Left cardiac atrium (tissue), 4 donors: Measurements from ENCODE around the gene SYT15. TPM values are rescaled to one million over a fixed set of nuclear protein-coding genes. Genes with fewer than 3 reads are reported as not detected.
"Not testable (repeated sequence)": the region's sequence is repeated elsewhere in the genome, so short reads cannot be mapped to it uniquely, and the experiment has no call there.

Experiments
- ATAC-seq, 2 donors: fragments of 200-7000 bp; cut with Tn5 transposase; one replicate each; pipeline ENCODE4 v1.9.1; 2020; ENCODE audit warnings: mild to moderate bottlenecking in 2 of 2, moderate library complexity in 2 of 2
- DNase-seq: peaks from one replicate; pipeline ENCODE4 v3.0.0-alpha.2; 2020
- intact Hi-C, 2 donors: fragments of 100-400 bp; cut with DNase I; formaldehyde crosslinking; loops; one replicate each; pipeline versions ENCODE4 v1.14.1 to v1.15.1; 2022 to 2023
- total RNA-seq, 2 donors: library from RNA; stranded (reverse); fragmentation: NEBNext Ultra II Directional; extraction: Animal tissue kit (Norgen Biotek cat#: 25700); gene quantifications; one replicate each; pipeline ENCODE4 v1.2.1, GENCODE V29; 2021
- donor health status: DM: no; HTN: yes; CAD: no.
- donor health status: DM: no; HTN: yes; CAD: no; lungs with severe emphysema.
- donor health status: DM: yes; HTN: yes; CAD: no.
- donor health status: Dilated cardiomyopathy.

The SYT15 gene
- total RNA-seq, 2 donors from 2014 or later, result 4.6 to 4.9 TPM

DNA sequence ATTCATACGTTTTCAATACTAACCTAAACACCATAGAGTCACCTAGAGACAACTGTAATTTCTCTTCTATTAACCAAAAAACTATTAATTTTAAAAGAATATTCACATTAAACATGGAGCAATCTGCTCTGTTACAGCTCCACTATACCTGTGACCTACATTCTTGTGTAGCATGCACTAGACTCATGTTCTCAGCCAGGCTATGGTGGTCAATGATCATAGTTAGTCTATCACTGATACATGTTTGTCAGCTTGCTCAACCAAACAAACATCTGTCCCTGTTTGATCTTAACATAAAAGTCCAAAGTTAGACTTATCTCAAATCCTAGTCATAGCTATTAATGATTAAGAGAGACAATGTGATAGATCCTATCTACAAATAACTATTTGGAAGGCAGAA, 50.9 kb downstream of the SYT15 start:
- intact Hi-C loops, DNase-seq, ATAC-seq: not testable (repeated sequence)

DNA sequence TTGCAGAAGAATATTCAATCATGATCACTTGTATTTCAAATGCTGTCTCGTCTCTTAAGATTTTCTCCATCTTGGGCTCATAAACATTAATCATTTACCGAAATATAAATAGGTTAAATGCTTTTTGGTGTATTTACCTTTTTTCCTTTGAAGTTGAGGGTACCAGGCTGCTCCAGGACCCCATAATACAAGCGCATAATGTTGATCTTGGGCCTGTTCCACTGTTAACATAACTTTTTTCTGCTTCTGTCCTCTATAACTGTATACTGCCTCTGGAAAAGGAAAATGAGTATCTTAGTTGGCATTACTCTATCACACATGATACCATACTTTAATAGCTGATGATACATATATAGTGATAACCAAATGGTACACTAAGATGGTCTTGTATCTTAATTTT, 51.9 kb downstream of the SYT15 start:
- intact Hi-C loops, ATAC-seq, DNase-seq: not testable (repeated sequence)

DNA sequence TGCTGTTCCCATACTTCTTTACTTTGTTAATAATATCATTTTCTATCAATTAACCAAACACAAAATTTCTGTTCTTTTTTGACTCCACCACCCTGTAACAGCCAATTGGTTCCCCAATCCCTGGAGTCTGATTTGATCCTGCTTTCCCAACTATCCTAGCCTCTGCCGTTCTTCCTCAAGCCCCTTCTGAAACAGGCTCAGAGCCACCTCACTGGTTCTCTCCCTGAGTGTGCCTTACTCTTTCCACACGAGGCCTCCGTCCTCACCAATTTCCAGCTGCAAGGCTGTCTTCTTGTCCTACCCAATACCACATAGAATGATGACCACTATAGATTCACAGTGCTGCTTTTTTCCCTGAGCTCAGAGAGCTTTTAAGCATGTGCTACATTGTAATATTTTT, 52.8 kb downstream of the SYT15 start:
- ATAC-seq, intact Hi-C loops, DNase-seq: not testable (repeated sequence)

DNA sequence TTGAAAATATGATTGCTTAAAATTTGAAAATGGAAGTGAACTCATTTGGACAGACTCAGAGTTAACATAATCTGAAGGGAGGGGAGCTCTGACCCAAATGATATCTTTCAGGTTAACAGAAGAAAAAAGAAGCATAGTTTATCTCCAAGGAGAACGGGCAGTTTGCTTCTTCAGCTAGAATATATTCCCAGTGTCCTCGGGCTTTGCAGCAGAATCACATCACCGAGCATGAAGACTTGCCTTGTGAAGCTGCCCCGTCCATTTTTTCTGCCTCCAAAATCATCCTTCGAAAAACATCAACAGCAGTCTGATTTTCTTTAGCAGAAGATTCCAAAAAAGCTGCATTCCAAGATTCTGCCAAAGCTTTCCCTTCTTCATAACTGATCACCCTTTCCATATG, 55.8 kb downstream of the SYT15 start:
- ATAC-seq, result peak; percentile 20 to 64
- DNase-seq, intact Hi-C loops: not testable (repeated sequence)

DNA sequence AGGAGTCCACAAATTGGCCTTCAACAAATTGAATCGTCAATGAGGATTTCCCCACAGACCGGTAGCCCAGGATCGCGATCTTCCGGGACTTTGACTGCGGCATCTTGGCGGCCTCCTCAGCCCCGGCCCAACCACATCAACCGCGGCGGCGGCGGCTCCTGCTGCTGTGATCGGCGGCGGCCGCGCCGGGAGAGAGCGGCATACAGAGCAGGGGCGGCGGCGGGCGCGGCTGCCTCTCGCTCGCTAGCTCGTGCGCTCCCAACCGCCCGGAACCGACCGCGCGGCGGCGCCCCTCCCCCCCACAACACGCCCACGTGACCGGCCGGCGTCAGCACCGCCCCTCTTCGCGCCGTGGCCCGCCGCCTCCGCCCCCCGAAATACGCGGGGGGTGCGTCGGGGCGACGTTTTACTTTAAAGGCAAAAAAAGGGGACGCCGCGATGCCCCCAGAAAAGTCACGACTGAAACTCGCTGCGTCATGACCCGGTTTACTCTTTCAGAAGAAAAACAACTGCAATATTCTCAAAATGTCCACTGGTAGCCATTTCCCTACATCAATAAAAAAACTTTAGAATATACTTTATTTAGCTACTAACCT, 56.5 kb downstream of the SYT15 start:
- DNase-seq, intact Hi-C loops: not testable (repeated sequence)
- peak; percentile 97 to 98 for ATAC-seq

DNA sequence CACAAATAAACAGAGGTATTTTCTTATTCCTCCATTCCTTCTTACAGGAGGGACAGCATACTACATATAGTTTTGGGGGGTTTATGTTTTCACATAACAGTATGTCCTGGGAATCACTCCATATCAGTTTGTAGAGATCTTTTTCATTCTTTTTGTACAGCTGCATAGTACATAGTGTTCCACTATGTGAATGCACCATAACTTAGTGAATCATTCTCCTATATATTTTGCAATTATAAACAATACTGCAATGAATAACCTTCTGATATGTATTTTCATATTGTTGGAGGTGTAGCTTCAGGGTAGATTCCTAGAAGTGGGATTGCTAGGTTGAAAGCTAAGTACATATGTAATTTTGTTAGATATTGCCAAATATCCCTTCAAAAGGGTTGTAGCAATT, 61.1 kb downstream of the SYT15 start:
- DNase-seq, ATAC-seq, intact Hi-C loops: not testable (repeated sequence)

Other genes with a start within 250 kb of the SYT15 start
- gene ANXA8L1, start 203.4 kb upstream of the SYT15 start, total RNA-seq, result 1 to 10 TPM; 2.4 to 5.1 TPM
- gene NPY4R, start 113.2 kb upstream of the SYT15 start, total RNA-seq, result under 1 TPM in 1 of 2 donors, not detected in 1; 0.58 TPM
- gene GPRIN2, start 22.5 kb upstream of the SYT15 start, total RNA-seq, result not detected